ENCODE results near the gene ZNF614.

- TF ChIP-seq SP1 (IDR thresholded peaks at IDR 0.05; ENCODE audit: low read depth) (no peak), ZNF274 (IDR thresholded peaks at IDR 0.05; ENCODE audit: low read depth, low read length) (no peak), CTCF (IDR thresholded peaks at IDR 0.05 in 2 of 3, conservative IDR thresholded peaks at IDR 0.05 in 1 of 3; ENCODE audit: borderline replicate concordance in 1 of 3, insufficient read depth in 1 of 3, low read depth in 2 of 3, low read length in 2 of 3) (no peak), POLR2AphosphoS5 (IDR thresholded peaks at IDR 0.05; ENCODE audit: low read depth, low read length) (no peak), POLR2A (IDR thresholded peaks at IDR 0.05; ENCODE audit: borderline replicate concordance, extremely low read depth, insufficient read depth, insufficient read length) (no peak), ZBTB33 (IDR thresholded peaks at IDR 0.05; ENCODE audit: extremely low read depth, insufficient replicate concordance, low read length) (no peak), FOSL1 (IDR thresholded peaks at IDR 0.05; ENCODE audit: low read depth) (no peak), YY1 (IDR thresholded peaks at IDR 0.05; ENCODE audit: extremely low read depth, insufficient replicate concordance, low read depth, low read length) (no peak), EGR1 (IDR thresholded peaks at IDR 0.05; ENCODE audit: low read depth) (no peak), EZH2 (IDR thresholded peaks at IDR 0.05) (no peak), REST (IDR thresholded peaks at IDR 0.05; ENCODE audit: low read depth) (no peak), ATF3 (IDR thresholded peaks at IDR 0.05) (no peak), CEBPB (IDR thresholded peaks at IDR 0.05; ENCODE audit: low read depth) (no peak)
Observed at GRCh38 chr19:51970718-51971117, 57.5 kb downstream of the ZNF614 start.

Measured in HCT116 (cell line).